ENCODE results near the gene COL18A1.

Gene COL18A1

GRCh38 chr21:45537111-45537745, 132.3 kb downstream of the COL18A1 start:
- Histone ChIP-seq H3K36me3 (ENCODE audit: insufficient read depth, low read length) (no peaks in the 10 kb centered on the region), H3K9ac (ENCODE audit: low read depth, low read length) (no peak overlapping the region), H3K4me1 (ENCODE audit: insufficient read depth, low read length) (peaks cover 3% of the 10 kb centered on the region; the same call in 1 of the 2 replicates), H3K9me3 (ENCODE audit: control insufficient read depth, insufficient read depth, low read length) (no peaks in the 10 kb centered on the region)

GRCh38 chr21:45537746-45538291, 132.9 kb downstream of the COL18A1 start:
- Histone ChIP-seq H3K9ac (ENCODE audit: low read depth, low read length) (no peak overlapping the region), H3K4me1 (ENCODE audit: insufficient read depth, low read length) (peaks cover 3% of the 10 kb centered on the region; the same call in 1 of the 2 replicates), H3K36me3 (ENCODE audit: insufficient read depth, low read length) (no peaks in the 10 kb centered on the region), H3K9me3 (ENCODE audit: control insufficient read depth, insufficient read depth, low read length) (no peaks in the 10 kb centered on the region)

- no peak overlapping the region for H3K9ac ChIP-seq (ENCODE audit: low read depth, low read length)
- no peaks in the 10 kb centered on the region for H3K36me3 ChIP-seq (ENCODE audit: insufficient read depth, low read length)
- peaks cover 3% of the 10 kb centered on the region; the same call in 1 of the 2 replicates for H3K4me1 ChIP-seq (ENCODE audit: insufficient read depth, low read length)
- H3K9me3 ChIP-seq (ENCODE audit: control insufficient read depth, insufficient read depth, low read length), result no peaks in the 10 kb centered on the region
Observed at GRCh38 chr21:45538381-45539045, 133.5 kb downstream of the COL18A1 start.

GRCh38 chr21:45539046-45539795, 134.3 kb downstream of the COL18A1 start:
- Histone ChIP-seq H3K36me3 (ENCODE audit: insufficient read depth, low read length) (no peaks in the 10 kb centered on the region), H3K9ac (ENCODE audit: low read depth, low read length) (no peak overlapping the region), H3K4me1 (ENCODE audit: insufficient read depth, low read length) (peaks cover 3% of the 10 kb centered on the region; the same call in 1 of the 2 replicates), H3K9me3 (ENCODE audit: control insufficient read depth, insufficient read depth, low read length) (no peaks in the 10 kb centered on the region)

GRCh38 chr21:45539796-45540600, 135.0 kb downstream of the COL18A1 start:
- no peaks in the 10 kb centered on the region for H3K9me3 ChIP-seq (ENCODE audit: control insufficient read depth, insufficient read depth, low read length)
- no peak overlapping the region for H3K9ac ChIP-seq (ENCODE audit: low read depth, low read length)
- no peaks in the 10 kb centered on the region for H3K36me3 ChIP-seq (ENCODE audit: insufficient read depth, low read length)
- H3K4me1 ChIP-seq (ENCODE audit: insufficient read depth, low read length), result no peaks in the 10 kb centered on the region; the same call in 1 of the 2 replicates

GRCh38 chr21:45540601-45540970, 135.6 kb downstream of the COL18A1 start:
- Histone ChIP-seq H3K4me1 (ENCODE audit: insufficient read depth, low read length) (no peaks in the 10 kb centered on the region; the same call in 1 of the 2 replicates), H3K36me3 (ENCODE audit: insufficient read depth, low read length) (no peaks in the 10 kb centered on the region), H3K9me3 (ENCODE audit: control insufficient read depth, insufficient read depth, low read length) (no peaks in the 10 kb centered on the region), H3K9ac (ENCODE audit: low read depth, low read length) (no peak overlapping the region)

- no peaks in the 10 kb centered on the region for H3K9me3 ChIP-seq (ENCODE audit: control insufficient read depth, insufficient read depth, low read length)
- H3K4me1 ChIP-seq (ENCODE audit: insufficient read depth, low read length), result no peaks in the 10 kb centered on the region; the same call in 1 of the 2 replicates
- no peaks in the 10 kb centered on the region for H3K36me3 ChIP-seq (ENCODE audit: insufficient read depth, low read length)
- peak overlapping the region; percentile 62; the same call in 1 of the 2 replicates for H3K9ac ChIP-seq (ENCODE audit: low read depth, low read length)
Observed at GRCh38 chr21:45541221-45542039, 136.5 kb downstream of the COL18A1 start.

GRCh38 chr21:45542242-45542666, 137.3 kb downstream of the COL18A1 start, which contains the start of gene SLC19A1:
Gene SLC19A1, minus strand, starts transcription at chr21:45542440. Its CDS starts 4,481 bp downstream, at chr21:45537959.
- Histone ChIP-seq H3K36me3 (ENCODE audit: insufficient read depth, low read length) (no peaks in the 10 kb centered on the region), H3K9ac (ENCODE audit: low read depth, low read length) (peak within 1 kb of the TSS; percentile 62; the same call in 1 of the 2 replicates), H3K9me3 (ENCODE audit: control insufficient read depth, insufficient read depth, low read length) (no peaks in the 10 kb centered on the region), H3K4me1 (ENCODE audit: insufficient read depth, low read length) (no peaks in the 10 kb centered on the region; the same call in 1 of the 2 replicates)

- Histone ChIP-seq H3K9ac (ENCODE audit: low read depth, low read length) (peak overlapping the region; percentile 43; the same call in 1 of the 2 replicates), H3K4me1 (ENCODE audit: insufficient read depth, low read length) (no peaks in the 10 kb centered on the region; the same call in 1 of the 2 replicates), H3K9me3 (ENCODE audit: control insufficient read depth, insufficient read depth, low read length) (no peaks in the 10 kb centered on the region)
Observed at GRCh38 chr21:45542667-45543370, 137.9 kb downstream of the COL18A1 start.

GRCh38 chr21:45543371-45543709, 138.4 kb downstream of the COL18A1 start:
- H3K9me3 ChIP-seq (ENCODE audit: control insufficient read depth, insufficient read depth, low read length), result no peaks in the 10 kb centered on the region
- H3K9ac ChIP-seq (ENCODE audit: low read depth, low read length), result no peak overlapping the region
- H3K36me3 ChIP-seq (ENCODE audit: insufficient read depth, low read length), result no peaks in the 10 kb centered on the region
- H3K4me1 ChIP-seq (ENCODE audit: insufficient read depth, low read length), result no peaks in the 10 kb centered on the region; the same call in 1 of the 2 replicates

More at GRCh38 chr21:45542667-45543370, 137.9 kb downstream of the COL18A1 start:
- no peaks in the 10 kb centered on the region for H3K36me3 ChIP-seq (ENCODE audit: insufficient read depth, low read length)

GRCh38 chr21:45543710-45544448, 138.9 kb downstream of the COL18A1 start:
- H3K36me3 ChIP-seq (ENCODE audit: insufficient read depth, low read length), result no peaks in the 10 kb centered on the region
- no peaks in the 10 kb centered on the region; the same call in 1 of the 2 replicates for H3K4me1 ChIP-seq (ENCODE audit: insufficient read depth, low read length)
- H3K9me3 ChIP-seq (ENCODE audit: control insufficient read depth, insufficient read depth, low read length), result no peaks in the 10 kb centered on the region
- H3K9ac ChIP-seq (ENCODE audit: low read depth, low read length), result no peak overlapping the region
